Activated naive CD4-positive, alpha-beta T cell treated with anti-CD3 and anti-CD28 coated beads, Interleukin-2, amount 10 ng/mL, durations not matched to agents 7 days and 5 days (primary cell): ENCODE data around the gene SOX13.

Experiments
- CTCF ChIA-PET: fragments of 350-600 bp; sonication (Branson Sonifier 250); formaldehyde crosslinking; loops from one replicate; lab custom pipeline; 2021; ENCODE audit warnings: antibody characterized with exemption; lab: Charles Lee
- DNase-seq: peaks from one replicate; pipeline ENCODE4 v3.0.0-alpha.2; 2020
- H3K27ac Mint-ChIP-seq: one replicate; pipeline ENCODE4 v1.8.0; 2021; ENCODE audit warnings: mild to moderate bottlenecking, moderate library complexity, mixed read lengths
- H3K27me3 Mint-ChIP-seq: one replicate; pipeline ENCODE4 v1.8.0; 2021; ENCODE audit warnings: mild to moderate bottlenecking, mixed read lengths
- H3K36me3 Mint-ChIP-seq: one replicate; pipeline ENCODE4 v1.8.0; 2021; ENCODE audit warnings: mixed read lengths
- H3K4me1 Mint-ChIP-seq: one replicate; pipeline ENCODE4 v1.8.0; 2021; ENCODE audit warnings: mixed read lengths
- H3K4me3 Mint-ChIP-seq: one replicate; pipeline ENCODE4 v1.8.0; 2021; ENCODE audit warnings: mild to moderate bottlenecking, moderate library complexity, mixed read lengths
- H3K9me3 Mint-ChIP-seq: one replicate; pipeline ENCODE4 v1.8.0; 2021; ENCODE audit warnings: mixed read lengths

The SOX13 gene

DNA sequence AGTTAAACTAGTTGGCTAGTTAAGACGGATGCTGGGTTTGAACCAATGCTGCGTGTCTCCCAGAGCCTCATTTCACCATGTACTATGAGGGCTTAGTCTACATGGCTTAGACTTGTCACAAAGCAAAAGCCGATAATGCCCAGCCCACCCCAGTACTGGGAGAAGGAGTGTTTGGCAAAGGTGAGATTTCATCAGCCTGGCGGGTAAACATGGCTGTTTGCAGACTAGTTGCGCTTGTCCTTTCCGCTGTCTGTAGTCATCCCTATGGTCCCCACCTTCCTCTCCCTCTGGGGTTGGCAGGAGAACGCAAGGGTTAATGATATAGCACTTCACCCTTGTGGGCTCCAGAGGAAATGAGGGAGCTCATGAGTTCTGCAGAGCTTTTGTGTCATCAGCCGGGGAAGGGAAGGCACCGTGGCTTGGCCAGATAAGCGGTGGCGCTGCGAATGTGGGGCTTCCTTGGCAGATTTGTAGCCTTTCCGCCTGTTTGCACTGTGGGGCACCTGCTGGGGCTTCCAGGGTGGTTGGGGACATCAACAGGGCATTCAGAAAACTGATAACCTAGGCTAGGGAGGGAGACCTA is 29.2 kb downstream of the SOX13 start:
- H3K4me1 Mint-ChIP-seq: peaks cover 30% of the 10 kb centered on the region
- no peaks in the 10 kb centered on the region for H3K36me3 Mint-ChIP-seq
- no peak overlapping the region for H3K4me3 Mint-ChIP-seq
- H3K27me3 Mint-ChIP-seq: peaks cover 46% of the 10 kb centered on the region
- no peak for DNase-seq
- CTCF ChIA-PET: interaction anchor here (0.9 to 1.0 kb wide), 2 partner anchors 229 to 231 kb away, joined by 3 read pairs; no protein-coding TSS in a partner anchor
- H3K9me3 Mint-ChIP-seq: no peaks in the 10 kb centered on the region
- peak overlapping the region; percentile 6 for H3K27ac Mint-ChIP-seq

GRCh38 chr1:204102739-204103430 is 30.0 kb downstream of the SOX13 start:
- Mint-ChIP-seq H3K4me1 (peaks cover 30% of the 10 kb centered on the region), H3K36me3 (no peaks in the 10 kb centered on the region), H3K27me3 (peaks cover 53% of the 10 kb centered on the region), H3K4me3 (no peak overlapping the region), H3K27ac (peak overlapping the region; percentile 20), H3K9me3 (no peaks in the 10 kb centered on the region)
- CTCF ChIA-PET: interaction anchor here (1.0 kb wide), 1 partner anchor 232 kb away, joined by 3 read pairs; no protein-coding TSS in a partner anchor
- DNase-seq: no peak

- no peak for DNase-seq
- H3K27me3 Mint-ChIP-seq: peaks cover 54% of the 10 kb centered on the region
- no peak overlapping the region for H3K27ac Mint-ChIP-seq
- H3K4me1 Mint-ChIP-seq: peaks cover 30% of the 10 kb centered on the region
- no peaks in the 10 kb centered on the region for H3K36me3 Mint-ChIP-seq
- H3K9me3 Mint-ChIP-seq: no peaks in the 10 kb centered on the region
- CTCF ChIA-PET: no interaction called here
- no peak overlapping the region for H3K4me3 Mint-ChIP-seq
These were observed 30.5 kb downstream of the SOX13 start for GRCh38 chr1:204103431-204103741.

DNA sequence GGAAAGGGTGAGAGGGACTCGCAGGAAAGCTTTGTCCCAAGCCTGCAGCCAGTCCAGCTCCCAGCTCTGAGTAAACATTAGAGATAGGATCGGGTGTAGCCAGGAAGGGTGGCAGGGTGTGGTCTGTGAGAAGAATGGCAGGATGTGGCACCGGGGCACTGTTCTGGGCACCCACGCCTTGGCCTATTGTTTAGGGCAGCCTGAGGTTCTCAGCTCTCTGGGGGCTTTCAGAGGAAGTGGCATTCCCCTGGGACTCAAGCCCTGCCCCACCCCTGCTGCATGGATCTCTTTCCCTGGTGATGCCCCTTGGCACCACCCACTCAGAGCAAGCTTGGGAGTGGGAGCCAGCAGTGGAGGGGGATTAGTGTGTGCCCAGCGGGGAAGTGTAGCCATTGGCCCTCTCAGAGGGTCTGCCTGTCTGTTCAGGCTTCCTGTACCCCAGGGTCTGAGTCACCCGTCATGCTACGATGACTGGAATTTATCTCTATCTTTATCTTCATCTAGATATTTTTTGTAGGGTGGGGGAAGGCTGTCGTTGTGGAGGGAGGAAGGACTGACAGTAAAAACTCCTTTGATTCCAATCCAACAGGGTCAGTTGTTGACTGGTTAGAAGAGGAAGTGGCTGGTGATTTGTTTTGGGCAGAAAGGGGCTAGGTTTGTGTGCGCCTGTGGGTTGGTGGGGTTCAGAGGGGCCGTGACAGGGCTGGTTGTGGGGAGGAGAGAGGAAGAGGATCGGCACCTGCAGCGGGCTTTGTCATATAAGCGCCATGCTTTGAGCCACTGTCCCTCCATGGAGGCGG is 31.6 kb downstream of the SOX13 start:
- Mint-ChIP-seq H3K4me3 (no peak overlapping the region), H3K27ac (peak overlapping the region; percentile 86), H3K4me1 (peaks cover 30% of the 10 kb centered on the region), H3K9me3 (no peaks in the 10 kb centered on the region), H3K36me3 (no peaks in the 10 kb centered on the region), H3K27me3 (peaks cover 54% of the 10 kb centered on the region)
- CTCF ChIA-PET: no interaction called here
- peak; percentile 26 for DNase-seq

DNA sequence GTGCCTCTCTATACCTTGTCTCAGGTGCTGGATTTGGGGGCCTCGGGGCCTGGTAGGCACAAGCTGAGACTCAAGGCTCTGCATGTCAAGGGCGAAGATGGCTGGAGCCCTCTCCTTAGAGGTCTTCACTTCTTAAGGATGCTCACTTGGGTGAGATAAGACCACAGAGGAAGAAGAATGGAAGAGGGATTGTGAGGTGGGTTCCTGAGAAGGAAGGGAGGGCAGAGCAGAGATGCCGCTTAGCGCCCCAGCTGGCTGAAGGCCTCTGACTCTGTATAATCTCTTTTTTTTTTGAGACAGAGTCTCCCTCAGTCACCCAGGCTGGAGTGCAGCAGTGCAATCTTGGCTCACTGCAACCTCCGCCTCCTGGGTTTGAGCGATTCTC is 32.2 kb downstream of the SOX13 start:
- Mint-ChIP-seq H3K36me3 (no peaks in the 10 kb centered on the region), H3K4me1 (peaks cover 30% of the 10 kb centered on the region), H3K27me3 (peaks cover 54% of the 10 kb centered on the region), H3K9me3 (no peaks in the 10 kb centered on the region), H3K4me3 (no peak overlapping the region), H3K27ac (peak overlapping the region; percentile 86)
- no peak for DNase-seq
- CTCF ChIA-PET: no interaction called here

- H3K4me3 Mint-ChIP-seq: no peak overlapping the region
- peaks cover 30% of the 10 kb centered on the region for H3K4me1 Mint-ChIP-seq
- peaks cover 42% of the 10 kb centered on the region for H3K27me3 Mint-ChIP-seq
- DNase-seq: no peak
- no peaks in the 10 kb centered on the region for H3K36me3 Mint-ChIP-seq
- H3K9me3 Mint-ChIP-seq: no peaks in the 10 kb centered on the region
- no peak overlapping the region for H3K27ac Mint-ChIP-seq
- CTCF ChIA-PET: no interaction called here
These were observed 33.9 kb downstream of the SOX13 start for GRCh38 chr1:204106825-204107224.

GRCh38 chr1:204107892-204108291 is 35.0 kb downstream of the SOX13 start:
- CTCF ChIA-PET: interaction anchor here (1.1 kb wide), 1 partner anchor 21 kb away, joined by 3 read pairs; no protein-coding TSS in a partner anchor
- Mint-ChIP-seq H3K4me1 (peaks cover 22% of the 10 kb centered on the region), H3K27ac (no peak overlapping the region), H3K9me3 (no peaks in the 10 kb centered on the region), H3K27me3 (peaks cover 40% of the 10 kb centered on the region), H3K36me3 (no peaks in the 10 kb centered on the region), H3K4me3 (no peak overlapping the region)
- DNase-seq: no peak

GRCh38 chr1:204108312-204109141 is 35.6 kb downstream of the SOX13 start:
- H3K4me3 Mint-ChIP-seq: no peak overlapping the region
- DNase-seq: no peak
- CTCF ChIA-PET: interaction anchor here (1.1 kb wide), 1 partner anchor 20 kb away, joined by 3 read pairs; no protein-coding TSS in a partner anchor
- no peaks in the 10 kb centered on the region for H3K9me3 Mint-ChIP-seq
- H3K36me3 Mint-ChIP-seq: no peaks in the 10 kb centered on the region
- peaks cover 15% of the 10 kb centered on the region for H3K4me1 Mint-ChIP-seq
- H3K27me3 Mint-ChIP-seq: peaks cover 41% of the 10 kb centered on the region
- no peak overlapping the region for H3K27ac Mint-ChIP-seq

- H3K4me1 Mint-ChIP-seq: no peaks in the 10 kb centered on the region
- peaks cover 27% of the 10 kb centered on the region for H3K27me3 Mint-ChIP-seq
- DNase-seq: no peak
- no peaks in the 10 kb centered on the region for H3K9me3 Mint-ChIP-seq
- CTCF ChIA-PET: no interaction called here
- H3K4me3 Mint-ChIP-seq: no peak overlapping the region
- no peak overlapping the region for H3K27ac Mint-ChIP-seq
- no peaks in the 10 kb centered on the region for H3K36me3 Mint-ChIP-seq
These were observed 38.1 kb downstream of the SOX13 start for GRCh38 chr1:204110894-204111633.

GRCh38 chr1:204112876-204113730 is 40.2 kb downstream of the SOX13 start:
- no peak overlapping the region for H3K4me3 Mint-ChIP-seq
- H3K36me3 Mint-ChIP-seq: no peaks in the 10 kb centered on the region
- no peak for DNase-seq
- peaks cover 17% of the 10 kb centered on the region for H3K27me3 Mint-ChIP-seq
- H3K9me3 Mint-ChIP-seq: no peaks in the 10 kb centered on the region
- H3K27ac Mint-ChIP-seq: no peak overlapping the region
- no peaks in the 10 kb centered on the region for H3K4me1 Mint-ChIP-seq
- CTCF ChIA-PET: interaction anchor here (0.7 kb wide), 1 partner anchor 22 kb away, joined by 3 read pairs; no protein-coding TSS in a partner anchor

DNA sequence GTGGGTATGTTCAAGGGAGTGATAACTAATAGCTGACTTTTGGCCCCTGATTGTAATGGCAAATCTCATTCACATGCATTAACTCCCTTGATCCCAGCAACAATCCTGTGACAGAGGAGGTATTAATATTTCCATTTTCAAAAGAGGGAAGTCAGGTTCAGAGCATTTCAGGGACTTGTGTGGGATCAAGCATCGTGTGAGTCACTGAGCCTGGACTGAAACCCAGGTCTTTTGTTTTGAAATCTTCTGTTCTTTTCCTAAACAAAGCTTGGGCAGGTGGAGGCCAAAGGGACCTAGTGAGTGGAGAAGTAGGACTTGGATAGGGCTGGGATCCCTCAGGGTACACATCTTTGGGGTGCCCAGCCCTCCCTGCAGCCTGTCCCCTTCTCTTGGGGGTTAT is 41.0 kb downstream of the SOX13 start:
- Mint-ChIP-seq H3K27ac (no peak overlapping the region), H3K4me1 (no peaks in the 10 kb centered on the region), H3K27me3 (peaks cover 12% of the 10 kb centered on the region), H3K36me3 (no peaks in the 10 kb centered on the region), H3K9me3 (no peaks in the 10 kb centered on the region), H3K4me3 (no peak overlapping the region)
- DNase-seq: no peak
- CTCF ChIA-PET: no interaction called here

DNA sequence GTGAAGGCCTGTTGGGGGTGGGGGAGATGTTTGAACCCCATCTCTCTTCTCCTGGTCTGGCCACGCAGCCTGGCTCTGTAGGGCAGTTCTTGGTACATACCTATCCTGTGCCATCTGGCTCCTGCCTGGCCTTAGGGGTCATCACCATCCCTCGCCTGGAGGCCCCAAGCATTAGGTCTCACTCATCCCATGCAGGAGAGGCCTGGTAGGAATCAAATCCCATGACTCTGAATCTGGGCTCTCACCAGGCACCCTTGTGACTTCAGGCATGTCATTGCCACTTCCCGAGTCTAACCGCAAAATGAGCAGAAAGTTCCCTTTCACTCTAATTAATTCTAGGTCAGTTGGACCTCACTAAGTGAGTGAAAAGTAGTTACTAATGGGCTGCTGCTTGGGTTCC is 41.7 kb downstream of the SOX13 start:
- Mint-ChIP-seq H3K27ac (no peak overlapping the region), H3K4me1 (no peaks in the 10 kb centered on the region), H3K9me3 (no peaks in the 10 kb centered on the region), H3K36me3 (no peaks in the 10 kb centered on the region), H3K4me3 (no peak overlapping the region), H3K27me3 (peaks cover 10% of the 10 kb centered on the region)
- DNase-seq: no peak
- CTCF ChIA-PET: no interaction called here

DNA sequence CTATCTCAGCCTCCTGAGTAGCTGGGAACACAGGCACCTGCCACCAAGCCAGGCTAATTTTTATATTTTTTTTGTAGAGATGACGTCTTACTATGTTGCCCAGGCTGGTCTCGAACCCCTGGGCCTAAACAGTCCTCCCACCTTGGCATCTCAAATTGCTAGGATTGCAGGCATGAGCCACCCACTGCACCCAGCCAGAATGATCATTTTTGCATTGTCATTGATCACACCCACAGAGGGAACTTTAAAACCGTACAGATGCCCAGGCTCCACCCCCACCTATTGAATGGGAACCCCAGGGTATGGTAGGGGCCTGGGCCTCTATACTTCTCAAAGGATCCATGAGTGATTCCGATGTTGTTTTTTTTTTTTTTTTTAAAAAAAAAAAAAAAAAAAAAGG is 42.2 kb downstream of the SOX13 start:
- no peaks in the 10 kb centered on the region for H3K9me3 Mint-ChIP-seq
- no peak for DNase-seq
- no peaks in the 10 kb centered on the region for H3K36me3 Mint-ChIP-seq
- no peaks in the 10 kb centered on the region for H3K4me1 Mint-ChIP-seq
- CTCF ChIA-PET: no interaction called here
- no peak overlapping the region for H3K27ac Mint-ChIP-seq
- H3K27me3 Mint-ChIP-seq: peaks cover 10% of the 10 kb centered on the region
- H3K4me3 Mint-ChIP-seq: no peak overlapping the region
